Breast epithelium (tissue), 4 donors: ENCODE measurements around the gene DNAJB8. TPM values are rescaled to one million over a fixed set of nuclear protein-coding genes. Genes with fewer than 3 reads are reported as not detected.
A peak's percentile ranks its signal among the peaks of the same experiment; 100 is the strongest.

Source experiments
- DNase-seq, 2 donors: peaks; one replicate each; pipeline ENCODE4 v3.0.0-alpha.2; 2019; ENCODE audit warnings: low spot score in 2 of 2
- H3K27ac ChIP-seq, 2 donors: fragments of 200-600 bp; sonication (generic) in 1 of 2; one replicate each; pipeline ENCODE4 v1.5.1; 2016 to 2019; ENCODE audit warnings: mild to moderate bottlenecking in 1 of 2
- H3K27me3 ChIP-seq, 2 donors: fragments of 200-600 bp; sonication (generic) in 1 of 2; one replicate each; pipeline versions ENCODE4 v1.5.1 to v1.6.0; 2017 to 2019; ENCODE audit warnings: control low read depth in 1 of 2, mild to moderate bottlenecking in 1 of 2
- H3K36me3 ChIP-seq: fragments of 200-600 bp; one replicate; pipeline ENCODE4 v1.5.1; 2019
- H3K4me1 ChIP-seq, 2 donors: fragments of 200-600 bp; sonication (generic); one replicate each; pipeline ENCODE4 v1.5.1; 2016 to 2019; ENCODE audit warnings: control low read depth in 1 of 2
- H3K4me3 ChIP-seq, 3 donors: fragments of 200-600 bp; sonication (generic); 1 replicate in 2 of 3; 2 replicates in 1 of 3; pipeline ENCODE4 v1.5.1; 2016 to 2019; ENCODE audit warnings: mild to moderate bottlenecking in 3 of 3, moderate library complexity in 2 of 3
- H3K9me3 ChIP-seq, 2 donors: fragments of 200-600 bp; sonication (generic) in 1 of 2; one replicate each; pipeline ENCODE4 v1.5.1; 2016 to 2019; ENCODE audit warnings: control low read depth in 1 of 2
- CTCF ChIP-seq, 3 donors: fragments of 450-650 bp; IDR thresholded peaks; one replicate each; pipeline ENCODE4 v1.5.1; 2016 to 2017; ENCODE audit warnings: antibody characterized with exemption in 3 of 3, mild to moderate bottlenecking in 3 of 3, moderate library complexity in 3 of 3
- POLR2A ChIP-seq: fragments of 450-650 bp; IDR thresholded peaks from one replicate; pipeline ENCODE4 v1.6.1; 2016; ENCODE audit warnings: antibody characterized with exemption, mild to moderate bottlenecking, moderate library complexity
- POLR2AphosphoS5 ChIP-seq, 3 donors: sonication (generic); formaldehyde crosslinking; IDR thresholded peaks; one replicate each; pipeline ENCODE4 v1.6.1; 2017; ENCODE audit warnings: antibody characterized with exemption in 3 of 3
- intact Hi-C: fragments of 100-400 bp; cut with DNase I; formaldehyde crosslinking; loops from one replicate; pipeline ENCODE4 v1.15.1; 2023; ENCODE audit warnings: low total_unique reads
- total RNA-seq, 3 donors: library from RNA; depleted of rRNA; stranded (reverse); fragments of >200 nt; gene quantifications; one replicate each; pipeline ENCODE4 v1.1.0, GENCODE V29; 2016

Gene DNAJB8
- total RNA-seq, 3 donors from 2014 or later, result not detected

- no peak for TF ChIP-seq POLR2A
- no peak for TF ChIP-seq POLR2AphosphoS5 (IDR thresholded peaks at IDR 0.05)
- no peak for TF ChIP-seq CTCF (IDR thresholded peaks at IDR 0.05)
- no peak overlapping the region for H3K4me3 ChIP-seq
- H3K27ac ChIP-seq, result no peak overlapping the region
- intact Hi-C loops, result no loop called here
- no peaks in the 10 kb centered on the region for H3K9me3 ChIP-seq
- H3K36me3 ChIP-seq, result no peaks in the 10 kb centered on the region
- H3K4me1 ChIP-seq, result no peaks in the 10 kb centered on the region
- no peak for DNase-seq
- H3K27me3 ChIP-seq, result no peaks in the 10 kb centered on the region
These were observed 28.1 kb downstream of the DNAJB8 start for GRCh38 chr3:128438488-128439072.

GRCh38 chr3:128436214-128436613, 30.5 kb downstream of the DNAJB8 start:
- no peaks in the 10 kb centered on the region for H3K4me1 ChIP-seq

GRCh38 chr3:128435561-128435960, 31.1 kb downstream of the DNAJB8 start:
- DNase-seq, result no peak
- intact Hi-C loops, result no loop called here
- Histone ChIP-seq H3K36me3 (no peaks in the 10 kb centered on the region), H3K27ac (peak overlapping the region; percentile 59 to 66), H3K9me3 (no peaks in the 10 kb centered on the region), H3K4me1 (no peaks in the 10 kb centered on the region), H3K27me3 (no peaks in the 10 kb centered on the region), H3K4me3 (no peak overlapping the region)
- no peak for TF ChIP-seq POLR2AphosphoS5 (IDR thresholded peaks at IDR 0.05)

More at GRCh38 chr3:128436214-128436613, 30.5 kb downstream of the DNAJB8 start:
- no peak for TF ChIP-seq POLR2A
- TF ChIP-seq POLR2AphosphoS5 (IDR thresholded peaks at IDR 0.05), result no peak
- no peak for TF ChIP-seq CTCF (IDR thresholded peaks at IDR 0.05)
- DNase-seq, result no peak
- Histone ChIP-seq H3K4me3 (no peak overlapping the region), H3K27me3 (no peaks in the 10 kb centered on the region), H3K36me3 (no peaks in the 10 kb centered on the region), H3K9me3 (no peaks in the 10 kb centered on the region), H3K27ac (peak overlapping the region in 1 of 2 donors; percentile 66)
- intact Hi-C loops, result no loop called here

- no peak for TF ChIP-seq POLR2A
- no peak for TF ChIP-seq POLR2AphosphoS5 (IDR thresholded peaks at IDR 0.05)
- no peak for TF ChIP-seq CTCF (IDR thresholded peaks at IDR 0.05)
- H3K36me3 ChIP-seq, result no peaks in the 10 kb centered on the region
- no peak overlapping the region for H3K4me3 ChIP-seq
- no peaks in the 10 kb centered on the region for H3K27me3 ChIP-seq
- H3K4me1 ChIP-seq, result no peaks in the 10 kb centered on the region
- no peaks in the 10 kb centered on the region for H3K9me3 ChIP-seq
- intact Hi-C loops, result no loop called here
- peak; percentile 43 to 70 for DNase-seq
- peak overlapping the region; percentile 59 to 66 for H3K27ac ChIP-seq
These were observed 31.6 kb downstream of the DNAJB8 start for GRCh38 chr3:128435058-128435457.

- Histone ChIP-seq H3K27ac (peak overlapping the region; percentile 59 to 66), H3K36me3 (no peaks in the 10 kb centered on the region), H3K27me3 (no peaks in the 10 kb centered on the region)
These were observed 32.2 kb downstream of the DNAJB8 start for GRCh38 chr3:128434524-128434923.

More at GRCh38 chr3:128434524-128434923, 32.2 kb downstream of the DNAJB8 start:
- no peak for DNase-seq
- TF ChIP-seq POLR2AphosphoS5 (IDR thresholded peaks at IDR 0.05) (no peak), POLR2A (no peak), CTCF (IDR thresholded peaks at IDR 0.05) (no peak)
- intact Hi-C loops, result no loop called here
- H3K4me3 ChIP-seq, result no peak overlapping the region
- no peaks in the 10 kb centered on the region for H3K9me3 ChIP-seq
- no peaks in the 10 kb centered on the region for H3K4me1 ChIP-seq
